OCI-LY3 (cell line): ENCODE data around the gene CAP2.

ENCODE experiments used
- H2AFZ ChIP-seq: fragments of 200-600, 300-600 bp; shearing (Covaris generic); 2 replicates; pipeline ENCODE4 v1.6.0; 2014; ENCODE audit warnings: antibody characterized with exemption, low read depth, low read length
- H3K27ac ChIP-seq: fragments of 200-600, 300-600 bp; sonication (generic); 2 replicates; pipeline ENCODE4 v1.5.1; 2014; ENCODE audit warnings: mild to moderate bottlenecking, low read length, moderate library complexity, mixed read lengths
- H3K27me3 ChIP-seq: fragments of 200-600, 300-600 bp; sonication (generic); 2 replicates; pipeline ENCODE4 v1.6.1; 2014; ENCODE audit warnings: low read depth, low read length, mixed read lengths
- H3K36me3 ChIP-seq: fragments of 200-600, 300-600 bp; sonication (generic); replicated peaks from 2 replicates; pipeline ENCODE3; 2014; ENCODE audit warnings: low read depth, low read length, mixed read lengths
- H3K4me1 ChIP-seq: fragments of 300-600, 200-600 bp; sonication (generic); 2 replicates; pipeline ENCODE4 v1.6.1; 2014; ENCODE audit warnings: low read length, mixed read lengths
- H3K4me2 ChIP-seq: fragments of 200-600, 300-600 bp; sonication (generic); 2 replicates; pipeline ENCODE4 v1.6.1; 2014; ENCODE audit warnings: low read length, mixed read lengths
- H3K4me3 ChIP-seq: fragments of 300-600, 200-600 bp; sonication (generic); 2 replicates; pipeline ENCODE4 v1.5.1; 2014; ENCODE audit warnings: antibody characterized with exemption, mild to moderate bottlenecking, low read length, moderate library complexity
- H3K79me2 ChIP-seq: fragments of 300-600, 200-600 bp; shearing (Covaris generic); 2 replicates; pipeline ENCODE4 v1.6.1; 2014; ENCODE audit warnings: mild to moderate bottlenecking, low read length, mixed read lengths
- H3K9ac ChIP-seq: fragments of 300-600, 200-600 bp; shearing (Covaris generic); 2 replicates; pipeline ENCODE4 v1.6.0; 2014; ENCODE audit warnings: mild to moderate bottlenecking, low read length, moderate library complexity
- H3K9me3 ChIP-seq: fragments of 200-600, 300-600 bp; shearing (Covaris generic); 2 replicates; pipeline ENCODE4 v1.6.1; 2014; ENCODE audit warnings: low read length, mixed read lengths; ENCODE audit not compliant: insufficient read depth
- H4K20me1 ChIP-seq: fragments of 200-600, 300-600 bp; sonication (generic); 2 replicates; pipeline ENCODE4 v1.6.1; 2016; ENCODE audit warnings: low read length, mixed read lengths; ENCODE audit not compliant: insufficient read depth
- CTCF ChIP-seq: fragments of 200-600, 300-600 bp; sonication (generic); IDR thresholded peaks from 2 replicates; pipeline ENCODE4 v1.5.1; 2014; ENCODE audit warnings: antibody characterized with exemption, low read length, low read depth
- EZH2phosphoT487 ChIP-seq: fragments of 200-600 bp; shearing (Covaris generic); IDR thresholded peaks from 2 replicates; pipeline ENCODE4 v1.6.1; 2018; ENCODE audit warnings: antibody characterized with exemption, mixed run types, low read depth

The CAP2 gene

DNA sequence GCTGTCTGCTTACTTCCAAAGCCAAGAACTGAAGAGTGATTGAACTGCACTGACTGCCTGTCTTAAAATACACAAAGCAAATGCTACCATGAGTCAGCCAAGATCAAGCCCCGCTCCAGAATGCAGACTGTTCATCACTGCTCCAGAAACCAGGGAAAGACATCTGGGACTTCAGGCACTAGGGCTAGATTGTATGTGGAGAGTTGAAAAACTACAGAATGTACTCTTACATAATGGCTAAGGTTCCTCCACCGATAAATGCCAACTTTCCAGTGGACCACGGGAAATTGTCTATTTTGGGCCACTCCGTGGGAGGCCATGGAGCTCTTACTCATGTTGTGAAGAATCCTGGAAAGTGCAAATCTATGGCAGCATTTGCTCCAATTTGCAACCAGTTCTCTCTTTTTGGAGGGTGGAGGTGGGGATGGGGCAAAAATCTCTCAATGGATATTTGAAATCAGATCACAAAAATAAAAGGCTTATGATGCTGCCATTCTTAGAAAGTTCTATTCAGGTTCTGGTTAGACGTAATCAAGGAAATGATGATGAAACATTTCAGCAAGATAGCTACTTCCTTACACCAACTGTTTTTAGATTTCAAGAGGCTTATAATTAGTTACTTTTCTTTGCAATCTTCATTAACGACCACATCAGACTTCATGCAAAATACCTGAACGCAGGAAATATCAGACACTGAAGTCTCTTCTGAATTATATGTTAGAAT, 11.8 kb upstream of the CAP2 start:
- no peaks in the 10 kb centered on the region for H3K9me3 ChIP-seq
- TF ChIP-seq CTCF, result no peak
- no peak for TF ChIP-seq EZH2phosphoT487
- H3K27ac ChIP-seq, result no peak overlapping the region
- no peaks in the 10 kb centered on the region for H3K79me2 ChIP-seq
- no peak overlapping the region for H3K4me3 ChIP-seq
- no peaks in the 10 kb centered on the region for H3K4me1 ChIP-seq
- H4K20me1 ChIP-seq, result no peaks in the 10 kb centered on the region
- no peaks in the 10 kb centered on the region for H3K27me3 ChIP-seq
- no peak overlapping the region for H3K9ac ChIP-seq
- H3K36me3 ChIP-seq, result no peaks in the 10 kb centered on the region
- H3K4me2 ChIP-seq, result no peak overlapping the region
- H2AFZ ChIP-seq, result no peak overlapping the region

GRCh38 chr6:17385660-17386059, 7.7 kb upstream of the CAP2 start:
- H3K36me3 ChIP-seq, result no peaks in the 10 kb centered on the region
- no peaks in the 10 kb centered on the region for H3K79me2 ChIP-seq
- H2AFZ ChIP-seq, result no peak overlapping the region
- no peak overlapping the region for H3K4me3 ChIP-seq
- no peak for TF ChIP-seq CTCF
- TF ChIP-seq EZH2phosphoT487, result no peak
- H3K4me2 ChIP-seq, result no peak overlapping the region
- no peaks in the 10 kb centered on the region for H3K9me3 ChIP-seq
- H3K27me3 ChIP-seq, result no peaks in the 10 kb centered on the region
- no peak overlapping the region for H3K27ac ChIP-seq
- no peaks in the 10 kb centered on the region for H3K4me1 ChIP-seq
- no peaks in the 10 kb centered on the region for H4K20me1 ChIP-seq
- H3K9ac ChIP-seq, result no peak overlapping the region

DNA sequence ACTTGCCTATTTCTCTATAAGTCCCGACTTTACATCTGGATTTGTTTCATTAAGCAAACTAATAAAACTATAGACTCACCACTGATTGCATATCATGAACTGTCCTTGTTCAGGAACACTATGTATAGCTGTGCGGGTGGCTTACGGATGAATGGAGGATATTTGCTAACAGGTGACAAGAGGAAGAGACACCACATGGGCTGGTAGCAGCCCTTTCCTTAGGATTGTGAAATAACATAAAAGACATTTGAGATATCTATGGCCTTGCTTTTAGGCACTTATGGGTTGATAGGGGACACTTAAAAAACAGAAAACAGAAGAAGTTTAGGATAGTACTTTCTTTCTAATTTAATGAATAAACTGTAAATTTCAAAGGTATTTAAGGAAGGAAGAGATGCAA, 5.0 kb upstream of the CAP2 start:
- no peak overlapping the region for H2AFZ ChIP-seq
- H3K4me3 ChIP-seq, result no peak overlapping the region
- no peak overlapping the region for H3K27ac ChIP-seq
- H3K4me2 ChIP-seq, result no peak overlapping the region
- TF ChIP-seq EZH2phosphoT487, result no peak
- no peak for TF ChIP-seq CTCF
- no peaks in the 10 kb centered on the region for H3K9me3 ChIP-seq
- H3K27me3 ChIP-seq, result peaks cover 12% of the 10 kb centered on the region; the same call in 1 of the 2 replicates
- no peaks in the 10 kb centered on the region for H3K36me3 ChIP-seq
- H3K79me2 ChIP-seq, result no peaks in the 10 kb centered on the region
- H3K4me1 ChIP-seq, result no peaks in the 10 kb centered on the region
- H4K20me1 ChIP-seq, result no peaks in the 10 kb centered on the region
- H3K9ac ChIP-seq, result no peak overlapping the region

DNA sequence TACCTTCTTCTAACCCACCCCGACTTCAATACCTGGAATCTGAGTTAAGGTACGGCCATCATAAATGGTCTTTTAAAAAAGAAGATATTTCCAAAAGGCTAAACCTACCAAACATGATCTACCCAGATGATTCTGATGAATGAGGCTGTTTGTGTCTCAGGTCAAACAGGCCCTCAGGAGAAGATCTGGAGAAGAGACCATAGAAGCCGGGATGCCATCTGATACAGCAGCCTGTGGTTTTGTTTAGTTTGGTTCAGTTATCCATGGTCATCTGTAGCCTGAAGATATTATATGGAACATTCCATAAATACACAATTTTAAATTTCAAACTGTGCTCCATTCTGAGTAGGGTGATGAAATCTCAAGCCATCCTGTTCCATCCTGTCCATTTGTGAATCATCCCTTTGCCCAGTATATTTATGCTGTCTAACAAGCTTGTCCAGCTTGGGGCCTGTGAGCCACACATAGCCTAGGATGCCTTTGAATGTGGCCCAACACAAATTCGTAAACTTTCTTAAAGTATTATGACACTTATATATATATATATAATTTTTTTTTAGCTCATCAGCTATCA, 4.0 kb upstream of the CAP2 start:
- H3K9me3 ChIP-seq, result no peaks in the 10 kb centered on the region
- H3K36me3 ChIP-seq, result no peaks in the 10 kb centered on the region
- H4K20me1 ChIP-seq, result no peaks in the 10 kb centered on the region
- no peak overlapping the region for H3K4me3 ChIP-seq
- TF ChIP-seq EZH2phosphoT487, result no peak
- TF ChIP-seq CTCF, result no peak
- H3K4me2 ChIP-seq, result no peak overlapping the region
- no peak overlapping the region for H2AFZ ChIP-seq
- peaks cover under 1% of the 10 kb centered on the region; the same call in 1 of the 2 replicates for H3K4me1 ChIP-seq
- peaks cover 13% of the 10 kb centered on the region for H3K27me3 ChIP-seq
- H3K9ac ChIP-seq, result no peak overlapping the region
- no peaks in the 10 kb centered on the region for H3K79me2 ChIP-seq
- H3K27ac ChIP-seq, result no peak overlapping the region
